HepG2 (cell line): ENCODE data around the gene DNASE2. TPM values are rescaled to one million over a fixed set of nuclear protein-coding genes. Genes with fewer than 3 reads are reported as not detected.

Experiments used
- AGO2 ChIP-seq: fragments of 200-400 bp; formaldehyde crosslinking; optimal IDR thresholded peaks from 2 replicates; pipeline ENCODE3; 2017; ENCODE audit warnings: mild to moderate bottlenecking, low read depth, low read length, moderate library complexity
- BCL3 ChIP-seq: sonication (generic); formaldehyde crosslinking; IDR thresholded peaks from 2 replicates; pipeline ENCODE4 v1.5.1; 2020; ENCODE audit warnings: mild to moderate bottlenecking, missing genetic modification reagents, moderate library complexity
- CENPBD1 ChIP-seq: sonication (generic); formaldehyde crosslinking; IDR thresholded peaks from 2 replicates; pipeline ENCODE4 v1.8.0; 2022; ENCODE audit warnings: missing genetic modification reagents, low read depth, mild to moderate bottlenecking, borderline replicate concordance
- DR1 ChIP-seq: sonication (generic); formaldehyde crosslinking; IDR thresholded peaks from 2 replicates; pipeline ENCODE4 v1.8.0; 2021; ENCODE audit warnings: mild to moderate bottlenecking, missing genetic modification reagents, inconsistent platforms
- FOXP4 ChIP-seq: sonication (generic); formaldehyde crosslinking; IDR thresholded peaks from 2 replicates; pipeline ENCODE4 v1.4.0; 2020; ENCODE audit warnings: missing genetic modification reagents
- KMT2B ChIP-seq: IDR thresholded peaks from 2 replicates; pipeline ENCODE4 v1.6.1; 2016; ENCODE audit warnings: missing genetic modification reagents, missing compliant biosample characterization
- NFAT5 ChIP-seq: sonication (generic); formaldehyde crosslinking; IDR thresholded peaks from 2 replicates; pipeline ENCODE4 v1.4.0; 2020; ENCODE audit warnings: missing genetic modification reagents
- RFXANK ChIP-seq: IDR thresholded peaks from 2 replicates; pipeline ENCODE4 v1.6.1; 2016
- SIN3A ChIP-seq: IDR thresholded peaks from 2 replicates; pipeline ENCODE4 v1.6.1; 2011; ENCODE audit warnings: low read depth, mild to moderate bottlenecking, control low read depth, low read length, borderline replicate concordance
- SRF ChIP-seq: IDR thresholded peaks from 2 replicates; pipeline ENCODE4 v1.6.1; 2011; ENCODE audit warnings: mild to moderate bottlenecking, low read depth, low read length, moderate library complexity
- TAF1 ChIP-seq: sonication (generic); formaldehyde crosslinking; IDR thresholded peaks from 2 replicates; pipeline ENCODE4 v1.4.0; 2020; ENCODE audit warnings: missing genetic modification reagents
- ZBTB43 ChIP-seq: sonication (generic); formaldehyde crosslinking; conservative IDR thresholded peaks from 2 replicates; pipeline ENCODE4 v1.4.0; 2020; ENCODE audit warnings: missing genetic modification reagents
- ZKSCAN8 ChIP-seq: IDR thresholded peaks from 2 replicates; pipeline ENCODE4 v1.6.1; 2016; ENCODE audit warnings: borderline replicate concordance, missing genetic modification reagents, missing compliant biosample characterization
- ZNF205 ChIP-seq: IDR thresholded peaks from 2 replicates; pipeline ENCODE4 v1.6.1; 2018; ENCODE audit warnings: missing biosample characterization, missing genetic modification reagents
- ZNF432 ChIP-seq: sonication (generic); formaldehyde crosslinking; IDR thresholded peaks from 2 replicates; pipeline ENCODE4 v1.5.0; 2020; ENCODE audit warnings: missing genetic modification reagents, mild to moderate bottlenecking, borderline replicate concordance
- ZNF451 ChIP-seq: sonication (generic); formaldehyde crosslinking; IDR thresholded peaks from 2 replicates; pipeline ENCODE4 v1.5.0; 2020; ENCODE audit warnings: mild to moderate bottlenecking, missing genetic modification reagents
- ZNF501 ChIP-seq: sonication (generic); formaldehyde crosslinking; IDR thresholded peaks from 2 replicates; pipeline ENCODE4 v1.5.1; 2020; ENCODE audit warnings: mild to moderate bottlenecking, moderate library complexity, missing genetic modification reagents
- ZNF543 ChIP-seq: sonication (generic); formaldehyde crosslinking; IDR thresholded peaks from 2 replicates; pipeline ENCODE4 v1.4.0; 2020; ENCODE audit warnings: mild to moderate bottlenecking, missing genetic modification reagents
- ZNF607 ChIP-seq: sonication (generic); formaldehyde crosslinking; IDR thresholded peaks from 2 replicates; pipeline ENCODE4 v1.5.1; 2020; ENCODE audit warnings: missing genetic modification reagents, mild to moderate bottlenecking, borderline replicate concordance
- ZSCAN25 ChIP-seq: sonication (generic); formaldehyde crosslinking; IDR thresholded peaks from 2 replicates; pipeline ENCODE4 v1.8.0; 2022; ENCODE audit warnings: mild to moderate bottlenecking, missing genetic modification reagents
- ZZZ3 ChIP-seq: sonication (generic); formaldehyde crosslinking; IDR thresholded peaks from 2 replicates; pipeline ENCODE4 v1.4.0; 2020; ENCODE audit warnings: missing genetic modification reagents, mild to moderate bottlenecking, borderline replicate concordance
- polyA plus RNA-seq, 8 experiments: library from polyadenylated mRNA; depleted of rRNA in 3 of 8; stranded (reverse) in 7 of 8; unstranded in 1 of 8; fragments of >200 nt; fragmentation: Illumina TruSeq in 4 of 8; extraction: Trizol in 4 of 8; gene quantifications; 2 replicates each; pipeline versions ENCODE4 v1.2.1 to v1.2.3, GENCODE V29; 2011 to 2016; ENCODE audit warnings: low read depth in 4 of 8, missing spikeins in 1 of 8, mixed read lengths in 1 of 8; ENCODE audit not compliant: insufficient read depth in 1 of 8
- total RNA-seq, 5 experiments: library from RNA; depleted of rRNA; stranded (reverse); fragments of >200 nt; fragmentation: Illumina TruSeq; extraction: Trizol; gene quantifications; 2 replicates each; pipeline ENCODE4 v1.2.3, GENCODE V29; 2016; ENCODE audit warnings: low read depth in 1 of 5

DNASE2 gene
- total and polyA plus RNA-seq, 2 of the 13 experiments (the other 11 are each of a cell fraction or from before 2014, with no cell fraction given), result 7.5 to 16.2 TPM

GRCh38 chr19:12913011-12913561, 31.8 kb upstream of the DNASE2 start (continued):
- TF ChIP-seq ZNF451 (CRISPR knock-in tag) (no peak), AGO2 (no peak), RFXANK (no peak), ZZZ3 (CRISPR knock-in tag) (peak; percentile 49; the same call in 1 of the 2 replicates), DR1 (CRISPR knock-in tag) (no peak), SRF (no peak), CENPBD1 (CRISPR knock-in tag) (no peak), KMT2B (CRISPR knock-in tag) (no peak), BCL3 (CRISPR knock-in tag) (no peak), ZNF543 (0 out of 2 replicates have a peak, but pooled peaks have one; percentile 63), ZNF432 (CRISPR knock-in tag) (no peak), ZNF205 (CRISPR knock-in tag) (no peak), ZNF501 (no peak), NFAT5 (CRISPR knock-in tag) (no peak), SIN3A (no peak; the same call in 1 of the 2 replicates), ZKSCAN8 (CRISPR knock-in tag) (no peak), ZNF607 (CRISPR knock-in tag) (no peak), ZBTB43 (CRISPR knock-in tag) (0 out of 2 replicates have a peak, but pooled peaks have one; percentile 53), FOXP4 (CRISPR knock-in tag) (peak; percentile 69), TAF1 (CRISPR knock-in tag) (no peak; the same call in 1 of the 2 replicates), ZSCAN25 (no peak)
